Adrenal gland (tissue), 12 donors: ENCODE measurements around the gene RPUSD3. TPM values are rescaled to one million over a fixed set of nuclear protein-coding genes. Genes with fewer than 3 reads are reported as not detected.

Source experiments
- DNase-seq, 7 donors: peaks; one replicate each; pipeline ENCODE4 v3.0.0-alpha.2; 2019 to 2020
- H3K27ac ChIP-seq, 5 donors: fragments of 200-600 bp; sonication (generic) in 4 of 5; 1 replicate in 3 of 5; 2 replicates in 2 of 5; pipeline versions ENCODE4 v1.5.1 to v1.8.0; 2016 to 2020; ENCODE audit warnings: mild to moderate bottlenecking in 1 of 5
- H3K27me3 ChIP-seq: fragments of 200-600 bp; 2 replicates; pipeline ENCODE4 v1.8.0; 2021
- H3K36me3 ChIP-seq, 2 donors: fragments of 200-600 bp; replicated peaks in 1 of 2; 1 replicate in 1 of 2; 2 replicates in 1 of 2; pipeline versions ENCODE4 v1.5.1 to v1.8.0; 2018 to 2022
- H3K4me1 ChIP-seq, 2 donors: fragments of 200-600 bp; replicated peaks in 1 of 2; 1 replicate in 1 of 2; 2 replicates in 1 of 2; pipeline versions ENCODE4 v1.5.1 to v1.8.0; 2018 to 2021
- H3K4me3 ChIP-seq, 4 donors: fragments of 200-600 bp; sonication (generic) in 3 of 4; one replicate each; pipeline ENCODE4 v1.5.1; 2016 to 2018
- H3K9me3 ChIP-seq, 3 donors: fragments of 200-600 bp; sonication (generic) in 1 of 3; replicated peaks in 1 of 3; 1 replicate in 2 of 3; 2 replicates in 1 of 3; pipeline versions ENCODE4 v1.5.1 to v1.8.0; 2016 to 2021
- CTCF ChIP-seq, 6 experiments: fragments of 450-650 bp in 4 of 6; fragments of 200-600 bp in 2 of 6; sonication (generic) in 1 of 6; IDR thresholded peaks; 1 replicate in 5 of 6; 2 replicates in 1 of 6; pipeline versions ENCODE4 v1.5.1 to v1.8.0; 2016 to 2021; ENCODE audit warnings: antibody characterized with exemption in 6 of 6, mild to moderate bottlenecking in 2 of 6, moderate library complexity in 1 of 6
- POLR2A ChIP-seq, 2 donors: fragments of 450-650 bp; IDR thresholded peaks; one replicate each; pipeline ENCODE4 v1.6.1; 2017; ENCODE audit warnings: antibody characterized with exemption in 2 of 2, mild to moderate bottlenecking in 2 of 2, moderate library complexity in 1 of 2
- WGBS, 4 donors: extraction: QIAGEN DNeasy Blood & Tissue Kit in 2 of 4; methylation state at CpG; one replicate each; pipeline versions ENCODE4 v1.1.5 to v1.1.7; 2013 to 2017; 5-methylcytosine and 5-hydroxymethylcytosine counted together
- intact Hi-C, 2 donors: fragments of 100-400 bp; cut with DNase I; formaldehyde crosslinking; loops; one replicate each; pipeline versions ENCODE4 v1.14.1 to v1.15.0; 2022 to 2023
- polyA plus RNA-seq, 3 donors: library from polyadenylated mRNA; stranded (reverse); fragments of 200-250 nt in 2 of 3; fragments of 350-450 nt in 1 of 3; fragmentation: Illumina TruSeq in 1 of 3; extraction: RNeasy Lipid Tissue Mini Kit (QIAGEN cat#74804) in 1 of 3; gene quantifications; one replicate each; pipeline ENCODE4 v1.2.3, GENCODE V29; 2013 to 2014
- total RNA-seq, 9 donors: library from RNA; depleted of rRNA in 4 of 9; stranded (reverse); fragments of >200 nt in 4 of 9; fragments of 120-200 nt in 1 of 9; fragmentation: NEBNext Ultra II Directional in 1 of 9; extraction: Animal tissue kit (Norgen Biotek cat#: 25700) in 1 of 9; gene quantifications; one replicate each; pipeline versions ENCODE4 v1.1.0 to v1.2.4, GENCODE V29; 2013 to 2023
- donor health status: healthy with polysubstance abuse.
- donor health status: Bipolar disorder and iron deficiency.
- donor health status: DM: yes; HTN: yes; CAD: no.
- donor health status: DM: no; HTN: no; CAD: no.
- donor health status: DM: no; HTN: no; CAD: no.
- donor health status: DM: yes; HTN: yes; CAD: no.

The RPUSD3 gene
- total and polyA plus RNA-seq, 12 donors: 21.5 to 116 (median 48.3) TPM

- DNase-seq: no peak
- no peak overlapping the region for H3K4me3 ChIP-seq
- H3K9me3 ChIP-seq: no peaks in the 10 kb centered on the region
- WGBS, 4 donors: 72 to 76% (median 74%) methylated on average over 2 of the region's 2 CpGs
- TF ChIP-seq POLR2A (IDR thresholded peaks at IDR 0.05) (no peak), CTCF (IDR thresholded peaks at IDR 0.05) (peak; percentile 16 to 37 (median 30))
- H3K27ac ChIP-seq: no peak overlapping the region
- H3K27me3 ChIP-seq: no peaks in the 10 kb centered on the region
- H3K4me1 ChIP-seq: no peaks in the 10 kb centered on the region
- intact Hi-C loops: no loop called here
- H3K36me3 ChIP-seq: no peaks in the 10 kb centered on the region
These were observed 22.9 kb downstream of the RPUSD3 start for GRCh38 chr3:9820946-9821345.

- WGBS, 4 donors: 82 to 93% (median 90%) methylated on average over 7 to 12 of the region's 12 CpGs
- no peak for TF ChIP-seq POLR2A (IDR thresholded peaks at IDR 0.05)
- no peak for TF ChIP-seq CTCF (IDR thresholded peaks at IDR 0.05)
- no peaks in the 10 kb centered on the region for H3K36me3 ChIP-seq
- H3K4me3 ChIP-seq: no peak overlapping the region
- intact Hi-C loops: no loop called here
- no peak for DNase-seq
- no peak overlapping the region for H3K27ac ChIP-seq
- H3K27me3 ChIP-seq: no peaks in the 10 kb centered on the region
- H3K9me3 ChIP-seq: no peaks in the 10 kb centered on the region
- no peaks in the 10 kb centered on the region for H3K4me1 ChIP-seq
These were observed 23.3 kb downstream of the RPUSD3 start for GRCh38 chr3:9820543-9820942.

DNA sequence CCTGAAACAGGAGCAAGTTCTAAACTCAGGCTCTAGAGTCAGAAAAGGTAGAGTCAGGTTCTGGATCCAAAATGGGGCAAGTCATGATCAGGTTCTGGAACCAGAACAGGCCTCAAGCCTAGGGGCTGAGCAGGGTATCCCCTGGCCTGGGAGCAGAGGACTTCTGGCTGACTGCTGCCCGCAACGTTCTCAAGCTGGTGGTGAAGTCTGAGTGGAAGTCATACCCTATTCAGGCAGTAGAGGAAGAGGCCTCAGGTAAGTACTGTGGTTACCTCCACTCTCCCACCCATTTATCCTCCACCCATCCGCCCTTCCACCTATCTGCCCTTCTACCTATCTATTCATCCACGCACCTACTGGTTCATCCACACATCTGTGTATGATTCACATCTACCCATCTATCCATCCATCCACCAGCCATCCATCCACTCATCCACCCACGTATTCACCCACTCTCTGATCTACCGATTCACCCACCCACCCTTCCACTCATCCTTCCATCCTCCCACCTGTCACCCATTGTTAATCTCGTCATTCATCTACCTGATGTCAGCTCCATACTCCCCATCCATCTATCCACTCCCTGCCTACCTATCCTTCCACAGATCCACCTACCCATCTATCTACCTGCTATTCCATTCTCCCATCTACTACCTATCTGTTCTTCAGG is 25.0 kb downstream of the RPUSD3 start:
- Histone ChIP-seq H3K9me3 (no peaks in the 10 kb centered on the region), H3K27ac (no peak overlapping the region), H3K36me3 (peaks cover 0 to under 1% of the 10 kb centered on the region in 2 donors), H3K4me3 (no peak overlapping the region), H3K4me1 (no peaks in the 10 kb centered on the region), H3K27me3 (no peaks in the 10 kb centered on the region)
- WGBS, 4 donors: 82 to 98% (median 90%) methylated on average over 6 to 7 of the region's 7 CpGs
- TF ChIP-seq CTCF (IDR thresholded peaks at IDR 0.05) (no peak), POLR2A (IDR thresholded peaks at IDR 0.05) (no peak)
- no peak for DNase-seq
- intact Hi-C loops: no loop called here

DNA sequence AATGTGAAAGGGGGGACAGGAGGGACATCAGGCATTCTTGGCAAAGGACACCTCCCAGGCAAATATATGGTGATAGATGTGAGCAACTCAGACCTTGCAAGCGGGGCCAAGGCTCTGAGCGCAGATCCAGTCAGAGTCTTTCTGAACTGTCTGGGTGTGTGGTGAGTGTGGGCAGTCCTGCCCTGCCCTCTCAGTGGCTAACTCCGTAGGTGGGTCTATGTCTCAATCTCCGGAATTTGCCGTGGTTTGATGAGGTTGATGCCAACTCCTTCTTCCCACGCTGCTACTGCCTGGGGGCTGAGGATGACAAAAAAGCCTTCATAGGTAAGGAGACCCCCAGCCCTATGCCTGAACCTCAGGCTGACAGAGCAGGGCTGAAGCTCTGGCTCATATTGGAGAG is 26.4 kb downstream of the RPUSD3 start:
- H3K4me1 ChIP-seq: no peaks in the 10 kb centered on the region
- no peaks in the 10 kb centered on the region for H3K27me3 ChIP-seq
- H3K36me3 ChIP-seq: peaks cover 0 to 5% of the 10 kb centered on the region in 2 donors
- H3K4me3 ChIP-seq: no peak overlapping the region
- H3K9me3 ChIP-seq: no peaks in the 10 kb centered on the region
- 87 to 95% (median 90%) methylated on average over 6 of the region's 6 CpGs for WGBS, 4 donors
- TF ChIP-seq CTCF (IDR thresholded peaks at IDR 0.05): no peak
- TF ChIP-seq POLR2A (IDR thresholded peaks at IDR 0.05): no peak
- DNase-seq: no peak
- no peak overlapping the region for H3K27ac ChIP-seq
- intact Hi-C loops: no loop called here
